GM21360 (cell line): ENCODE data around the gene ABCC6.
A peak's percentile ranks its signal among the peaks of the same experiment; 100 is the strongest.
"Not testable (repeated sequence)": the region's sequence is repeated elsewhere in the genome, so short reads cannot be mapped to it uniquely, and the experiment has no call there.

Experiments
- ATAC-seq: cut with Tn5 transposase; IDR thresholded peaks from one replicate; pipeline ENCODE4 v1.9.1; 2021; ENCODE audit warnings: mild to moderate bottlenecking, moderate library complexity; ENCODE audit not compliant: unreplicated experiment

Gene ABCC6

GRCh38 chr16:16222850-16223661 is at the start of gene ABCC6:
TSS of gene ABCC6 (minus strand) at chr16:16223494. CDS start at chr16:16223434, 60 bp downstream.
- ATAC-seq, result not testable (repeated sequence)

- not testable (repeated sequence) for ATAC-seq
These were observed 49.4 kb upstream of the ABCC6 start for GRCh38 chr16:16272573-16273221.

GRCh38 chr16:16271658-16272057 is 48.4 kb upstream of the ABCC6 start:
- not testable (repeated sequence) for ATAC-seq

DNA sequence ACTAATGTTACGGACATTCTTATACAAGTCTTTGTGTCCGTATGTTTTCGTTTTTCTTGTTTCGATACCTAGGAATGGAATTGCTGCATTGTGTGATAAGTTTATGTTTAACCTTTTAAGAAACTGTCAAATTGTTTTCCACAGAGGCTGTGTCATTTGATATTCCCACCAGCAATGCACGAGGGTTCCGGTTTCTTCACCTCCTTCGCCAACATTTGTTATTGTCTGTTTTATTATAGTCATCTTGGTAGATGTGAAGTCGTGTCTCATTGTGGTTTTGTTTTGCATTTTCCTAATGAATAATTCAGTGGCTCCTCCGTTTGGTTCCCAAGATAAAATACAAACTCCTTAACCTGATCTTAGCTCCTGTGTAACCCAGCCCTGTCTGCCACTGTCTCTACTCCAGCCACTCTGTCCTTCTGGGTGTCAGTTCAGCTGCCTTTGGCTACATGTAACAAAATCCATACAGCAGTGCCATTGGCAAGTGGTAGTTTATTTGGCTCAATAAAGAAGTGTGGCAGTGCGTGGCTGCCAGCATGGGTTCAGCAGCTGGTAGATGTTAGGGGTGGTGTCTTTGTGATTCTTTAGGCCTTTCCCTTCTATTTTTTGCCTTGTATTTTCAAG is 45.0 kb upstream of the ABCC6 start:
- ATAC-seq, result not testable (repeated sequence)

DNA sequence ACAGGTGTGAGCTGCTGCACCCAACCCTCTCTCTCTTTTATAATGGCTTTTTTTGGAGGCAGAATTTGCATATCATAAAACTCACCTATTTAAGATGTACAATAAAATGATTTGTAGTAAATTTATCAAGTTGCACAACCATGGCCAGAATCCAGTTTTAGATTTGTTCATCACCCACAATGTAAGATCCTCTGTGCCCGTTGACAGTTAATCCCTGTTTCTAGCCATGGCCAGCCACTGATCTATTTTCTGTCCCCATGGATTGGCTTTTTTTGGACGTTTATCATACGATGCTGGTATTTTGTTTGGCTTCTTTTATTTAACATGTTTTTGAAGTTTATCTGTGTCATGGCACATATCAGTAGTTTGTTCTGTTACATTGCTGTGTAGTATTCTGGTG is 44.4 kb upstream of the ABCC6 start:
- not testable (repeated sequence) for ATAC-seq

DNA sequence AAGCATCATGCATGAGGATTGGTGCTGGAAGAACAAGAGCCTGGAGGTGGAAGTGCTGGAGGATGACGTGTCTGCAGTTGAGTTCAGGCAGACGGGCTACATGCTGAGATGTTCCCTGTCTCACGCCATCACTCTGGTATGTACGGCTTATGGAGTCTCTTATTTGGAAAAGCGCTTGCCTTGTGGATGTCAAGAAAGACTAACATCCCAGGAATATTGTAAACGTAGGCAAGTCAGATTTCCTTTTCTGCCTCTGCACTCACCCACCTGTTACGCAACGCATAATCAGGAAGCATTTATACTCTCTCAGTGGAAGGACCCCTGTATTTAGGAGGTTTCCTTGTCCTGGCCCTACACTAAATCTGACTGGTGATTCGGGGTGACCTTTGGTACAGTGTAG is 41.8 kb upstream of the ABCC6 start:
- ATAC-seq, result not testable (repeated sequence)

DNA sequence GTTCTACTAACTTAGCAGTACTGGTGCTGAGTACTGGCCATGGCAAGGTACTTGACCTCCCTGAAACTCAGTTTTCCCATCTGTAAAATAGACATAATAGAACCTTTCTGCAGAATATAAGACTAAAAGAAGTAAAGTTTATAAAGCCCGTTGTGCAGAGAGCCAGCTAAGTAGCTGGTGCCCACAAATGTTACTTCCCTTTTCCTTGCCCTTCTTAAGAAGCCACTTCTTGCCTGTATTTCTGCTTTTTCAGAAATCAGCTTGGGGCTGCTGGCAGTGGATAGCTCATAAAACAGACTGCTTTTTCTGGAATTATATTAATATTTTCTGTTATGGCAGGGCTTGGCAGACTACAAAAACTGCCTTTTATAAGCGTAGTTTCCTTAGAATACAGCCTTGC is 40.7 kb upstream of the ABCC6 start:
- ATAC-seq, result not testable (repeated sequence)

DNA sequence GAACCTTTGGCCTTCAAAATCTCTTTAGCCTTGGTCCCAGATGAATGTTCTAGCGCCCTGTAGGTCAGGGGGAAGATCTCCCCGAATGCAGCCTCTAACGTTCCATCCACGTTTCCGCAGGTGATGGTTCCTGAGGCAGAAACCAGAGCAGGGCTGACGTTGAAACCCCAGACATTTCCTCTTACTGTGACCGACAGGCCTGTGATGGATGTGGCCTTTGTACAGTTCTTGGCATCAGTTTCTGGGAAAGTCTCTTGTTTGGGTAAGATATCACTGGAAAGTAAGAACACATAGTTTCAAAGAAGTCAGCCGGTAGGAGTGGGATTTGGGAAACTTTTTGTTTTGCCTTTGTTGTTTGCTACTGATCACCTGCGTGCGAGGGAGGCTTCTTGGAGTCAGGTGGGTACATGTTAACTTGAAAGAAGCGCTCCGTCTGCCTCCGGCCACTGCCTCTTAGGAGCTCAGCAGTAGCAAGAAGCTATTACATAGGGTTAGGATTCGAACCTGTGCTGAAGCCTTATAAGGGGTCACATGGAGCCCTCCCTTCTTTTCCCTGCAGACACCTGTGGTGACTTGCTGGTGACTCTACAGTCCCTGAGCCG is 39.8 kb upstream of the ABCC6 start:
- not testable (repeated sequence) for ATAC-seq

DNA sequence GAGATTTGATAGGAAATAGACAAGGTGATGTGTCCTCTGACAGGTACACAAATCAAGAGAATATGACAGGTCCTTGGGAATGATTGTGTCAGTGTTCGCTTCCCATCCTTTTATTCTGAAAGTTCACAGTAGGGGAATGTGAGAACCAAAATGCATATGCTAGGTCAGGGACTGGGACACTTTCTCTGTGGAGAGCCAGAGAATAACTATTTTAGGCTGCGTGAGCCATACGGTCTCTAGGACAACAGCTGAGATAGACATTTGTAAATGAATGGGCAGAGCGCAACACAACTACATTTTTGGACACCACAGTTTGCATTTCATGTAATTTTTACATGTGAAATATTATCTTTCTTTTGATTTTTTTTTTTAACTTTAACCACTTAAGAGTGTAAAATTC is 36.7 kb upstream of the ABCC6 start:
- ATAC-seq, result not testable (repeated sequence)

DNA sequence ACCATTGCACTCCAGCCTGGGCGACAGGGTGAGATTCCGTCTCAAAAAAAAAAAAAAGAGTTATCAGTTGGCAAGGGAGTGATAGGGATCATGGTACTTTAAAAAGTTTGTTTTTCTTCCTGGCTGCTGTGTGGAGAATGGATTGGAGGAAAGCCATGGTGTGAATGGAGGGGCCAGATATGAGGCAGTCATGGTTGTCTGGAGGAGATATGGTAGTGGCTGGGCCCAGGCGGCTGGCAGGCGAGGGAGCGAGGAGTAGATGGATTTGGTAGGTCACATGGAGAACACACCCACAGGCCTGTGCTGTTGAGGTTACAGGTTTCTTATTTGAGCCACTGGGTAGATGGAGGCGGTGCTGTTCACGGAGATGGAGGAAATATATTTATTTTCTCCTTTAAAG is 35.5 kb upstream of the ABCC6 start:
- ATAC-seq, result not testable (repeated sequence)

- ATAC-seq, result not testable (repeated sequence)
These were observed 34.1 kb upstream of the ABCC6 start for GRCh38 chr16:16257301-16257923.

- not testable (repeated sequence) for ATAC-seq
These were observed 29.1 kb upstream of the ABCC6 start for GRCh38 chr16:16252377-16252776.

DNA sequence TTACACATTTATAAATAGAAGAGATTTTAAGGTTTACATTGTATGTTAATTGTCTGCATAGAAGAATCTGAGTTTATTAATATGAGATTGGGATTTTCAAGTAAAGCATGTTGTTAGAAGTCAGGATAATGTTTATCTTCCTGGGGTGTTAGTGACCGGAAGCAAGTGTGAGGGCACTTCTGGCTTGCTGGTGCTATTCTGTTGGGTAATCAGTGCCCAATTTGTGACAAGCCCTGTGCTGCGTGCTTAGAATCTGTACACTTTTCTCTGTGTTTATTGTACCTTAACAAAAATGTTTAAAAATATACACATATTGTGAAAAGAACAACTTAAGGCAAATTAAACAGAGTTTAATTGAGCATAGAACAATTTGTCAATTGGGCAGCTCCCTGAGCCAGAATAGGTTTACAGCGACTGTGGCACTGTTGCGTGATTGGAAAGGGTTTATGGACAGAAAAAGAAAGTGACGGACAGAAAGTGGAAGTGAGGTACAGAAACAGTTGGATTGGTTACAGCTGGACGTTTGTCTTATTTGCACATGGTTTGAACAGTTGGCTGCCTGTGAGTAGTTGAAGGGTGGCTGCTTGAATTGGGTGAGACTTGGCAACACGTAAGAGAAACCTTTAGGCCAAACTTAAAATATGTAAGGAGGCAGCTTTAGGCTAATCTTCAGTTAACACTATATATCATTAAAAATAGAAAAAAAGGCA is 26.5 kb upstream of the ABCC6 start:
- ATAC-seq, result not testable (repeated sequence)

- not testable (repeated sequence) for ATAC-seq
These were observed 24.1 kb upstream of the ABCC6 start for GRCh38 chr16:16247439-16247838.

GRCh38 chr16:16246578-16247262 is 23.4 kb upstream of the ABCC6 start:
- ATAC-seq, result not testable (repeated sequence)

GRCh38 chr16:16243886-16244285 is 20.6 kb upstream of the ABCC6 start:
- ATAC-seq, result not testable (repeated sequence)

GRCh38 chr16:16240667-16241066 is 17.4 kb upstream of the ABCC6 start:
- ATAC-seq, result not testable (repeated sequence)

- ATAC-seq, result not testable (repeated sequence)
These were observed 14.4 kb upstream of the ABCC6 start for GRCh38 chr16:16237738-16238137.

DNA sequence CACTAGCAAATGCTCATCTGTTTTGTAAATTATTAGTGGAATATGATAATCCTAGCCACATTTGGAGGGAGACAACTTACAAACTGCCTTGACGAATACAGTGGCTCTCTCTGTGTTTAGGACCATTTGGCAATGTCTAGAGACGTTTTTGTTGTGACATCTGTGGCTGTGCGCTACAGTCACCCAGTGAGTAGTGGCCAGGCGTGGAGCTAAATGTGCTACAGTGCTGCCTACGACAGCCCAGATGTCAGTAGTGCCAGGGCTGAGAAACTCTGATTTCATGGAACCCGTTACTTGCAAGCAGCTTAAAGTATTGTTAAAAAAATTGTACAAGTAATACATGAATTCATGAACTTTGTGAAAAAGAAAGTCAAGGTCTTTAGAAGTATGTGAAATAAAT is 13.8 kb upstream of the ABCC6 start:
- not testable (repeated sequence) for ATAC-seq

DNA sequence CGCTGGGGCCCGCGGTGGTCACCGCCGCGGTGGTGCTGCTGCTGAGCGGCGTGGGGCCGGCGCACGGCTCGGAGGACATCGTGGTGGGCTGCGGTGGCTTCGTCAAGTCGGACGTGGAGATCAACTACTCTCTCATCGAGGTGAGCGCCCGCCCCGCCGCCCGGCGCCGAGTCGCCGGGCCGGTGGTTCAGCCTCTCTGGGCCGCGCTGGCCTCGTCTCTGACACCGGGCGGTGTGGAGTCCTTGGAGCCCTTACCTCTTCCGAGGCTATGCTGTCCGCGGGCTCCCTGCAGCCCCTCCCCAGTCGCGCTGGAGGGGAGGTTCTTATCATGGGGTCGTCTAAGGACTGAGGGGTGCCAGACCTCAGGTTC is 9.4 kb upstream of the ABCC6 start:
- ATAC-seq, result peak; percentile 34
